OCI-LY7 (cell line): Measurements from ENCODE around the gene HAPSTR1. TPM values are rescaled to one million over a fixed set of nuclear protein-coding genes. Genes with fewer than 3 reads are reported as not detected.

Experiments used
- BruUV-seq: library from RNA; stranded (reverse); fragments of 400-500 nt; replicated peaks from 2 replicates; lab custom pipeline; 2021; lab: Mats Ljungman, UMichigan
- CTCF ChIA-PET: fragments of 300-600 bp; sonication (Branson Sonifier 250); formaldehyde crosslinking; loops from one replicate; lab custom pipeline; 2022; ENCODE audit warnings: antibody characterized with exemption; ENCODE audit not compliant: unreplicated experiment; lab: Charles Lee
- POLR2A ChIA-PET: fragments of 300-600 bp; sonication (Branson Sonifier 250); formaldehyde crosslinking; loops from one replicate; lab custom pipeline; 2022; ENCODE audit warnings: antibody characterized with exemption; lab: Charles Lee
- DNase-seq: peaks from one replicate; pipeline ENCODE4 v3.0.0-alpha.2; 2015; ENCODE audit warnings: low spot score
- H2AFZ ChIP-seq: fragments of 200-600 bp; sonication (generic), shearing (Covaris generic); 2 replicates; pipeline ENCODE4 v1.6.1; 2014; ENCODE audit warnings: mild to moderate bottlenecking, antibody characterized with exemption, low read length, moderate library complexity
- H3K27ac ChIP-seq: fragments of 200-600 bp; sonication (generic); 2 replicates; pipeline ENCODE4 v1.5.1; 2014; ENCODE audit warnings: mixed run types, low read depth, mild to moderate bottlenecking, moderate library complexity, low read length, inconsistent platforms; ENCODE audit not compliant: poor library complexity, severe bottlenecking
- H3K36me3 ChIP-seq: fragments of 200-600 bp; sonication (generic); 2 replicates; pipeline ENCODE4 v1.6.1; 2014; ENCODE audit warnings: mild to moderate bottlenecking, antibody characterized with exemption, low read length, moderate library complexity, mixed read lengths; ENCODE audit not compliant: insufficient read depth
- H3K4me1 ChIP-seq: fragments of 200-600 bp; sonication (generic); 2 replicates; pipeline ENCODE4 v1.5.1; 2014; ENCODE audit warnings: mild to moderate bottlenecking, low read length; ENCODE audit not compliant: insufficient read depth, poor library complexity, severe bottlenecking
- H3K4me2 ChIP-seq: fragments of 200-600 bp; sonication (generic); 2 replicates; pipeline ENCODE4 v1.6.1; 2014; ENCODE audit warnings: mild to moderate bottlenecking, low read length
- H3K4me3 ChIP-seq: fragments of 200-600 bp; sonication (generic); 2 replicates; pipeline ENCODE4 v1.5.1; 2014; ENCODE audit warnings: mild to moderate bottlenecking, low read depth, low read length; ENCODE audit not compliant: poor library complexity, severe bottlenecking
- H3K79me2 ChIP-seq: fragments of 200-600 bp; sonication (generic); 2 replicates; pipeline ENCODE4 v1.6.1; 2016; ENCODE audit warnings: low read depth, mild to moderate bottlenecking, low read length, moderate library complexity, mixed read lengths; ENCODE audit not compliant: insufficient read depth
- H3K9me2 ChIP-seq: fragments of 200-600 bp; sonication (generic); 2 replicates; pipeline ENCODE4 v1.6.1; 2016; ENCODE audit warnings: mild to moderate bottlenecking, low read length, mixed read lengths; ENCODE audit not compliant: insufficient read depth
- H3K9me3 ChIP-seq: fragments of 200-600 bp; sonication (generic); 2 replicates; pipeline ENCODE4 v1.6.1; 2014; ENCODE audit warnings: mild to moderate bottlenecking, mixed run types, low read length, mixed read lengths
- H4K20me1 ChIP-seq: fragments of 200-600 bp; sonication (generic); 2 replicates; pipeline ENCODE4 v1.6.1; 2014; ENCODE audit warnings: mild to moderate bottlenecking, antibody characterized with exemption, low read length, moderate library complexity, mixed read lengths; ENCODE audit not compliant: insufficient read depth
- EZH2phosphoT487 ChIP-seq: fragments of 200-600 bp; sonication (generic); IDR thresholded peaks from 2 replicates; pipeline ENCODE4 v1.6.1; 2018; ENCODE audit warnings: low read depth, borderline replicate concordance, mild to moderate bottlenecking, mixed run types, antibody characterized with exemption, low read length, moderate library complexity, mixed read lengths
- intact Hi-C: fragments of 100-400 bp; cut with micrococcal nuclease; formaldehyde crosslinking; loops from one replicate; pipeline ENCODE4 v1.10.0; 2022; ENCODE audit not compliant: unreplicated experiment
- total RNA-seq, 2 experiments: library from RNA; depleted of rRNA in 1 of 2; stranded (reverse); fragments of >200 nt in 1 of 2; shearing (Covaris generic) in 1 of 2; gene quantifications; 2 replicates each; pipeline ENCODE4 v1.2.3, GENCODE V29; 2014 to 2022
- TF ChIP-seq, protein P1 (sequence below): fragments of 200-600 bp; sonication (generic); conservative IDR thresholded peaks from 2 replicates; pipeline ENCODE4 v1.5.1; 2014; ENCODE audit warnings: mild to moderate bottlenecking, antibody characterized with exemption, low read length, moderate library complexity, mixed read lengths

The HAPSTR1 gene
- total RNA-seq, 2 experiments from 2014 or later, result 50.9 to 71.5 TPM

DNA sequence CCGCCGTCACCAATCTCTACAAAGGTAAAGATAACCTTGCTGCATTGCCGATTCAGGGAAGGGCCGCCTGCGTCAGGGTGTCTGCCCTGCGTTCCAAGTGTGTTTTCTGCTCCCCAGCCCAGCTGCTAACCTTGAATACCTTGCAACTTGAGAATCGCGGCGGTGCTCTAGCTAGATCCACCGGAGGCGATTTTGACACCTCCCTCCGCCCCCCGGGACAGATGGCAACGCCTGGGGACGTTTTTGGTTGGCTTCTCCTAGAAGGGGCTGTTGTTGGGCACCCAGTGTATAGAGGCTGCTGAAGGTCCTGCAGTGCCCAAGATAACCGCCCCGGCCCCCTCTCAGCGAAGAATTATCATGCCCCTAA is 1.5 kb downstream of the HAPSTR1 start:
- Histone ChIP-seq H3K9me2 (no peaks in the 10 kb centered on the region), H4K20me1 (peaks cover 45% of the 10 kb centered on the region), H2AFZ (no peak overlapping the region), H3K79me2 (peaks cover 64% of the 10 kb centered on the region), H3K4me2 (peak overlapping the region; percentile 89), H3K27ac (peak overlapping the region; percentile 72), H3K9me3 (no peaks in the 10 kb centered on the region), H3K4me1 (peaks cover 43% of the 10 kb centered on the region), H3K36me3 (peaks cover 55% of the 10 kb centered on the region), H3K4me3 (peak overlapping the region; percentile 92)
- TF ChIP-seq, protein P1, sequence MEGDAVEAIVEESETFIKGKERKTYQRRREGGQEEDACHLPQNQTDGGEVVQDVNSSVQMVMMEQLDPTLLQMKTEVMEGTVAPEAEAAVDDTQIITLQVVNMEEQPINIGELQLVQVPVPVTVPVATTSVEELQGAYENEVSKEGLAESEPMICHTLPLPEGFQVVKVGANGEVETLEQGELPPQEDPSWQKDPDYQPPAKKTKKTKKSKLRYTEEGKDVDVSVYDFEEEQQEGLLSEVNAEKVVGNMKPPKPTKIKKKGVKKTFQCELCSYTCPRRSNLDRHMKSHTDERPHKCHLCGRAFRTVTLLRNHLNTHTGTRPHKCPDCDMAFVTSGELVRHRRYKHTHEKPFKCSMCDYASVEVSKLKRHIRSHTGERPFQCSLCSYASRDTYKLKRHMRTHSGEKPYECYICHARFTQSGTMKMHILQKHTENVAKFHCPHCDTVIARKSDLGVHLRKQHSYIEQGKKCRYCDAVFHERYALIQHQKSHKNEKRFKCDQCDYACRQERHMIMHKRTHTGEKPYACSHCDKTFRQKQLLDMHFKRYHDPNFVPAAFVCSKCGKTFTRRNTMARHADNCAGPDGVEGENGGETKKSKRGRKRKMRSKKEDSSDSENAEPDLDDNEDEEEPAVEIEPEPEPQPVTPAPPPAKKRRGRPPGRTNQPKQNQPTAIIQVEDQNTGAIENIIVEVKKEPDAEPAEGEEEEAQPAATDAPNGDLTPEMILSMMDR, result no peak
- TF ChIP-seq EZH2phosphoT487, result no peak
- no TSS peak for BruUV-seq
- POLR2A ChIA-PET, result interaction anchor here (0.5 to 1.9 kb wide), 3 partner anchors 16 to 152 kb away, joined by 4 to 10 read pairs (median 10); no protein-coding TSS in a partner anchor
- intact Hi-C loops, result loop anchor here (10.0 kb wide), 3 partner anchors 1652 to 1852 kb away; partner anchors contain the start of genes CLEC16A, DEXI and NUBP1
- CTCF ChIA-PET, result no interaction called here
- DNase-seq, result peak; percentile 62

DNA sequence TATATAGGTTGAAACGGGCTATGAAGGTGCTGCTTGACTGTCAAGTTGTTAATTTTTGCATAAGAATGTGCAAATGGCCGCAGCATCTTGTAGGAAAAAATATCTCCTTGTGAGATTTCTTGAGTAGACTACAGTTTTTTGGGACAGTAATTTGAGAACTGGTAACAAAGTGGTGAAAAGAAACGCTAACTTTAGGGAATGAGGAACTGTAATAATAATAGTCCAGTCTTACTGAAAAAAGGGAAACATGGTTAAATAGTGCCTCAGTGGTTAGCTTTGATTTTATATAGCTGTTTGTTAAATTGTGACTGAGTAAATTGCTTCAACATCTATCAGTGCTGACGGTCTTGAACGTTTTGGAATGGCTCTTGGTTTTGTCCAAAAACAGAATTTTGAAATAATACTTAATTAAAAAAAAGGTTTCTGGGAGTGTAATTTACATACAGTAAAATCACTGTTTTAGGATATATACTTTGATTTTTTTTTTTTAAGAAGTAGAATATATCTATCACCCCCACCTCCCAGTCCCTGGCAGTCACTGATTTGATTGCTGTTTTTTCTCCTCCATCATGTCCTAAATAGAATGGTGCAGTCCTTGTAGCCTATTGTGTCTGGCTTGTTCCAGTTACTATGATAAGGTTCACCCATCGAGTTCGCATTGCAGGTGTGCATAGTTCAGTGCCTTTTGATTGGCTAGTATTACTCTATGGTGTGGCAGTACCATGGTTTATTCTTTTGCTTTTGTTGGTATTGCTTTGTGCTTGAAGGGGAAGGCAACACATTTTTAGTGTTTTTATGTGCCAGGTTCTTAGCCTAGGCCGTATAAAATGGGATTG is 2.8 kb downstream of the HAPSTR1 start:
- TF ChIP-seq, protein P1, result no peak
- no peak for TF ChIP-seq EZH2phosphoT487
- peak overlapping the region; percentile 92 for H3K4me3 ChIP-seq
- POLR2A ChIA-PET, result interaction anchor here (0.5 to 1.9 kb wide), 2 partner anchors 17 to 268 kb away, joined by 3 to 10 read pairs; no protein-coding TSS in a partner anchor
- H3K79me2 ChIP-seq, result peaks cover 77% of the 10 kb centered on the region
- peak overlapping the region; percentile 89 for H3K4me2 ChIP-seq
- CTCF ChIA-PET, result no interaction called here
- BruUV-seq, result no TSS peak
- H2AFZ ChIP-seq, result no peak overlapping the region
- intact Hi-C loops, result loop anchor here (10.0 kb wide), 3 partner anchors 1651 to 1851 kb away; partner anchors contain the start of genes CLEC16A, DEXI and NUBP1
- H3K9me2 ChIP-seq, result no peaks in the 10 kb centered on the region
- peaks cover 67% of the 10 kb centered on the region for H3K36me3 ChIP-seq
- no peak overlapping the region for H3K27ac ChIP-seq
- peak; percentile 37 for DNase-seq
- H4K20me1 ChIP-seq, result peaks cover 53% of the 10 kb centered on the region
- H3K9me3 ChIP-seq, result no peaks in the 10 kb centered on the region
- peaks cover 55% of the 10 kb centered on the region for H3K4me1 ChIP-seq

DNA sequence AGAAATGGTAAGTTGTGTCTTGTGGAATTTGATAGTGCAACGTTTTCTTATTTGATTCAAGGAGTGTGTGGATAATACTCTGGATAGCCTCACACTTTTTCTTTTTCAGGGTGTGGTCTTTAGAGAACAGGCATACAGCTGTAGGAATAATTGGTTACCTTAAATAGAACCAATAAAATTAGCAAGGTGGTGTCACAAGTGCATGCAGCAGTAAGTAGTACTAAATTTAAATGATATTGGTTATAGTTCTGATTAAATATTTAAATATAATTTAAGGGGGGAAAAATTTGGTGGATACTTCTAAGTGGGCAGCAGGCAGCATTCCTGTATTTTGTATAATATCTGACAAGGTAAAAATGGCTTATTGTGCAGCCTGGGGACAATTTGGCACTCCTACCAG is 3.7 kb downstream of the HAPSTR1 start:
- Histone ChIP-seq H3K4me2 (peak overlapping the region; percentile 89), H3K36me3 (peaks cover 77% of the 10 kb centered on the region), H3K4me1 (peaks cover 58% of the 10 kb centered on the region), H4K20me1 (peaks cover 61% of the 10 kb centered on the region), H3K79me2 (peaks cover 86% of the 10 kb centered on the region), H2AFZ (no peak overlapping the region), H3K9me2 (no peaks in the 10 kb centered on the region), H3K9me3 (no peaks in the 10 kb centered on the region), H3K27ac (no peak overlapping the region), H3K4me3 (peak overlapping the region; percentile 92)
- BruUV-seq, result no TSS peak
- POLR2A ChIA-PET, result no interaction called here
- TF ChIP-seq EZH2phosphoT487, result no peak
- TF ChIP-seq, protein P1, result no peak
- CTCF ChIA-PET, result no interaction called here
- no peak for DNase-seq
- intact Hi-C loops, result loop anchor here (10.0 kb wide), 3 partner anchors 1650 to 1850 kb away; partner anchors contain the start of genes CLEC16A, DEXI and NUBP1
